H9 (cell line): ENCODE measurements around the gene PARP2. TPM values are rescaled to one million over a fixed set of nuclear protein-coding genes. Genes with fewer than 3 reads are reported as not detected.

Experiments used
- DNase-seq: peaks from one replicate; pipeline ENCODE4 v3.0.0-alpha.2; 2017
- H2AFZ ChIP-seq: one replicate; pipeline ENCODE4 v1.6.1; 2013; ENCODE audit warnings: mild to moderate bottlenecking, low read length, control low read depth, moderate library complexity
- H2AK5ac ChIP-seq: 2 replicates; pipeline ENCODE4 v1.6.1; 2013; ENCODE audit warnings: low read length, control low read depth, mixed read lengths; ENCODE audit not compliant: insufficient read length
- H2BK120ac ChIP-seq: one replicate; pipeline ENCODE4 v1.6.1; 2013; ENCODE audit warnings: low read depth, mild to moderate bottlenecking, low read length, control low read depth, inconsistent platforms; ENCODE audit not compliant: poor library complexity, severe bottlenecking
- H2BK12ac ChIP-seq: 2 replicates; pipeline ENCODE4 v1.6.1; 2013; ENCODE audit warnings: low read length, control low read depth, mixed read lengths, low read depth; ENCODE audit not compliant: insufficient read length
- H2BK15ac ChIP-seq: 2 replicates; pipeline ENCODE4 v1.6.1; 2013; ENCODE audit warnings: low read depth, low read length, control low read depth
- H2BK20ac ChIP-seq: one replicate; pipeline ENCODE4 v1.6.1; 2013; ENCODE audit warnings: low read depth, mild to moderate bottlenecking, low read length, control low read depth, inconsistent platforms; ENCODE audit not compliant: poor library complexity, severe bottlenecking
- H2BK5ac ChIP-seq: 2 replicates; pipeline ENCODE4 v1.6.1; 2013; ENCODE audit warnings: low read length, control low read depth, mixed read lengths; ENCODE audit not compliant: insufficient read length
- H3K14ac ChIP-seq: 2 replicates; pipeline ENCODE4 v1.6.1; 2013; ENCODE audit warnings: low read length, control low read depth; ENCODE audit not compliant: insufficient read depth
- H3K18ac ChIP-seq: 2 replicates; pipeline ENCODE4 v1.6.1; 2013; ENCODE audit warnings: low read depth, mild to moderate bottlenecking, mixed read lengths, low read length, control low read depth; ENCODE audit not compliant: insufficient read length
- H3K23ac ChIP-seq: 2 replicates; pipeline ENCODE4 v1.6.1; 2013; ENCODE audit warnings: low read length, control low read depth, mixed read lengths, low read depth; ENCODE audit not compliant: insufficient read length
- H3K23me2 ChIP-seq: 2 replicates; pipeline ENCODE4 v1.6.1; 2013; ENCODE audit warnings: low read depth, mild to moderate bottlenecking, mixed read lengths, low read length, control low read depth; ENCODE audit not compliant: insufficient read length, poor library complexity, severe bottlenecking
- H3K27ac ChIP-seq: 2 replicates; pipeline ENCODE4 v1.5.1; 2013; ENCODE audit warnings: low read length, control low read depth, mixed read lengths, low read depth; ENCODE audit not compliant: insufficient read length
- H3K27me3 ChIP-seq: 2 replicates; pipeline ENCODE4 v1.6.1; 2013; ENCODE audit warnings: low read length, control low read depth, inconsistent platforms; ENCODE audit not compliant: insufficient read depth
- H3K4ac ChIP-seq: 2 replicates; pipeline ENCODE4 v1.6.1; 2013; ENCODE audit warnings: low read depth, mild to moderate bottlenecking, control low read depth, inconsistent platforms, low read length, moderate library complexity
- H3K4me1 ChIP-seq: 2 replicates; pipeline ENCODE4 v1.6.1; 2013; ENCODE audit warnings: low read length, control low read depth, inconsistent platforms; ENCODE audit not compliant: insufficient read depth
- H3K4me2 ChIP-seq: 2 replicates; pipeline ENCODE4 v1.6.1; 2013; ENCODE audit warnings: low read length, control low read depth, mixed read lengths; ENCODE audit not compliant: insufficient read length, insufficient read depth
- H3K56ac ChIP-seq: 2 replicates; pipeline ENCODE4 v1.6.1; 2013; ENCODE audit warnings: low read depth, mild to moderate bottlenecking, mixed read lengths, low read length, control low read depth; ENCODE audit not compliant: insufficient read length
- H3K79me1 ChIP-seq: 2 replicates; pipeline ENCODE4 v1.6.1; 2013; ENCODE audit warnings: low read depth, mild to moderate bottlenecking, moderate library complexity, low read length, control low read depth, inconsistent platforms; ENCODE audit not compliant: insufficient read depth, poor library complexity, severe bottlenecking
- H3K79me2 ChIP-seq: 2 replicates; pipeline ENCODE4 v1.6.1; 2013; ENCODE audit warnings: low read length, control low read depth, inconsistent platforms; ENCODE audit not compliant: insufficient read depth
- H3K9ac ChIP-seq: 2 replicates; pipeline ENCODE4 v1.6.1; 2013; ENCODE audit warnings: low read length, control low read depth, mixed read lengths; ENCODE audit not compliant: insufficient read length; ENCODE audit errors: extremely low read depth
- H3K9me3 ChIP-seq: one replicate; pipeline ENCODE4 v1.6.1; 2013; ENCODE audit warnings: low read depth, low read length, inconsistent platforms; ENCODE audit not compliant: control insufficient read depth
- H3T11ph ChIP-seq: one replicate; pipeline ENCODE4 v1.6.1; 2013; ENCODE audit warnings: mild to moderate bottlenecking, low read length, control low read depth, inconsistent platforms
- H4K20me1 ChIP-seq: one replicate; pipeline ENCODE4 v1.6.1; 2013; ENCODE audit not compliant: control insufficient read depth, insufficient read length, insufficient read depth
- H4K5ac ChIP-seq: 2 replicates; pipeline ENCODE4 v1.6.1; 2013; ENCODE audit warnings: low read depth, mild to moderate bottlenecking, mixed read lengths, low read length, control low read depth; ENCODE audit not compliant: insufficient read length
- H4K8ac ChIP-seq: replicated peaks from 2 replicates; pipeline ENCODE4 v1.6.1; 2013; ENCODE audit warnings: low read length, control low read depth, mixed read lengths, low read depth; ENCODE audit not compliant: insufficient read length
- H4K91ac ChIP-seq: 2 replicates; pipeline ENCODE4 v1.6.1; 2013; ENCODE audit warnings: low read depth, mild to moderate bottlenecking, moderate library complexity, mixed read lengths, low read length, control low read depth; ENCODE audit not compliant: insufficient read length
- H3K27ac Mint-ChIP-seq, 3 experiments: 2 replicates in 2 of 3; 3 replicates in 1 of 3; pipeline ENCODE4 v1.8.0; 2020 to 2021; ENCODE audit warnings: mixed read lengths in 3 of 3, mild to moderate bottlenecking in 1 of 3, moderate library complexity in 1 of 3
- H3K27me3 Mint-ChIP-seq: 2 replicates; pipeline ENCODE4 v1.8.0; 2021; ENCODE audit warnings: low read depth, mild to moderate bottlenecking, moderate library complexity, mixed read lengths
- H3K36me3 Mint-ChIP-seq, 3 experiments: 2 replicates in 2 of 3; 3 replicates in 1 of 3; pipeline ENCODE4 v1.8.0; 2020 to 2021; ENCODE audit warnings: low read depth in 3 of 3, mixed read lengths in 3 of 3; ENCODE audit not compliant: insufficient read depth in 1 of 3
- H3K4me1 Mint-ChIP-seq, 2 experiments: 2 replicates each; pipeline ENCODE4 v1.8.0; 2020; ENCODE audit warnings: mixed read lengths in 2 of 2
- H3K4me3 Mint-ChIP-seq, 2 experiments: 2 replicates in 1 of 2; 3 replicates in 1 of 2; pipeline ENCODE4 v1.8.0; 2020 to 2021; ENCODE audit warnings: mild to moderate bottlenecking in 2 of 2, mixed read lengths in 2 of 2, moderate library complexity in 1 of 2
- H3K9me3 Mint-ChIP-seq, 2 experiments: 2 replicates in 1 of 2; 3 replicates in 1 of 2; pipeline ENCODE4 v1.8.0; 2020; ENCODE audit warnings: mild to moderate bottlenecking in 2 of 2, mixed read lengths in 2 of 2, moderate library complexity in 1 of 2
- WGBS: extraction: QIAGEN DNeasy Blood & Tissue Kit; methylation state at CpG from one replicate; pipeline ENCODE4 v1.1.7; 2013; ENCODE audit warnings: missing lambda C conversion rate, low lambda C conversion rate, mixed read lengths; ENCODE audit not compliant: insufficient read length; ENCODE audit errors: extremely low coverage; 5-methylcytosine and 5-hydroxymethylcytosine counted together
- total RNA-seq: library from RNA; stranded (reverse); gene quantifications from 2 replicates; pipeline ENCODE4 v1.2.1, GENCODE V29; 2021
- TF ChIP-seq, protein P1 (sequence below): fragments of 200-600 bp; sonication (generic); conservative IDR thresholded peaks from 3 replicates; pipeline ENCODE4 v1.8.0; 2021; ENCODE audit warnings: antibody characterized with exemption, mild to moderate bottlenecking

Gene PARP2
- total RNA-seq, 1 experiment from 2014 or later = 25.4 TPM

DNA sequence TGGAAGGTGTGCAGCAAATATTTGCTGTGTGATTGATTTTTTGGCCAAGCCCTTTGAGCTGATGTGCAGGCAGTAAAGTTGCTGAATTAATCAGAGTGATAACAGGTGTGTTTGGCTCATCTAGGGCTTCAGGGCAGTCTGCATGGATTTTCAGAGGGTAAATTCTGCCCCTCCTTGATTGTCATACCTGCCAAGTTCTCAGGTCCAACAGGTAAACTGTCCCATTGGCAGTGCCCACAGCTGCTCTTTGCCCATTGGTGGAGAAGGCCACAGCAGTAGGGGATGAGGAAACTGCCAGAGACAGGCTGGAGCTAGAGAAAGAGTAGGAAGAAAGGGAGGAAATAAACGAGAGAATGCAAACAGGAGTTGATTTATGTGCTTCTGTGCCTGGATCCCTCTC, 36.3 kb downstream of the PARP2 start:
- Histone ChIP-seq H3T11ph (no peak overlapping the region), H3K23me2 (no peaks in the 10 kb centered on the region), H3K79me2 (no peaks in the 10 kb centered on the region), H3K9ac (no peak overlapping the region), H2BK5ac (no peak overlapping the region), H2BK120ac (no peak overlapping the region), H4K5ac (no peak overlapping the region), H2AFZ (no peak overlapping the region), H3K56ac (no peak overlapping the region), H3K27ac (no peak overlapping the region), H4K20me1 (no peaks in the 10 kb centered on the region), H4K8ac (no peak overlapping the region), H2BK20ac (no peak overlapping the region), H2BK15ac (no peak overlapping the region), H3K4ac (no peak overlapping the region), H3K9me3 (no peaks in the 10 kb centered on the region), H3K27me3 (no peaks in the 10 kb centered on the region), H4K91ac (no peak overlapping the region), H3K23ac (no peak overlapping the region), H3K4me2 (no peak overlapping the region), H2AK5ac (no peak overlapping the region), H3K18ac (no peak overlapping the region), H3K4me1 (no peaks in the 10 kb centered on the region), H2BK12ac (no peak overlapping the region), H3K79me1 (no peaks in the 10 kb centered on the region), H3K14ac (no peak overlapping the region)
- no peak for DNase-seq
- Mint-ChIP-seq H3K4me3 (no peak overlapping the region), H3K4me1 (no peaks in the 10 kb centered on the region), H3K9me3 (no peaks in the 10 kb centered on the region; a peak in 1 of 5 replicates), H3K36me3 (peaks cover 31 to 78% (median 66%) of the 10 kb centered on the region in 3 experiments; a peak in 6 of 7 replicates), H3K27me3 (no peaks in the 10 kb centered on the region), H3K27ac (no peak overlapping the region; a peak in 1 of 7 replicates)
- TF ChIP-seq, protein P1, sequence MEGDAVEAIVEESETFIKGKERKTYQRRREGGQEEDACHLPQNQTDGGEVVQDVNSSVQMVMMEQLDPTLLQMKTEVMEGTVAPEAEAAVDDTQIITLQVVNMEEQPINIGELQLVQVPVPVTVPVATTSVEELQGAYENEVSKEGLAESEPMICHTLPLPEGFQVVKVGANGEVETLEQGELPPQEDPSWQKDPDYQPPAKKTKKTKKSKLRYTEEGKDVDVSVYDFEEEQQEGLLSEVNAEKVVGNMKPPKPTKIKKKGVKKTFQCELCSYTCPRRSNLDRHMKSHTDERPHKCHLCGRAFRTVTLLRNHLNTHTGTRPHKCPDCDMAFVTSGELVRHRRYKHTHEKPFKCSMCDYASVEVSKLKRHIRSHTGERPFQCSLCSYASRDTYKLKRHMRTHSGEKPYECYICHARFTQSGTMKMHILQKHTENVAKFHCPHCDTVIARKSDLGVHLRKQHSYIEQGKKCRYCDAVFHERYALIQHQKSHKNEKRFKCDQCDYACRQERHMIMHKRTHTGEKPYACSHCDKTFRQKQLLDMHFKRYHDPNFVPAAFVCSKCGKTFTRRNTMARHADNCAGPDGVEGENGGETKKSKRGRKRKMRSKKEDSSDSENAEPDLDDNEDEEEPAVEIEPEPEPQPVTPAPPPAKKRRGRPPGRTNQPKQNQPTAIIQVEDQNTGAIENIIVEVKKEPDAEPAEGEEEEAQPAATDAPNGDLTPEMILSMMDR = no peak
- WGBS = no CpG with 5 or more reads among the region's 1 CpG
